GM23248 (cell line): ENCODE results near the gene MCOLN3. TPM values are rescaled to one million over a fixed set of nuclear protein-coding genes. Genes with fewer than 3 reads are reported as not detected.

ENCODE experiments used
- DNase-seq: peaks from one replicate; pipeline ENCODE4 v3.0.0-alpha.2; 2015
- H2AFZ ChIP-seq: fragments of 200-600 bp; sonication (generic); 2 replicates; pipeline ENCODE4 v1.6.1; 2016; ENCODE audit warnings: antibody characterized with exemption
- H3F3A ChIP-seq: fragments of 200-600 bp; sonication (generic); 2 replicates; pipeline ENCODE4 v1.6.1; 2016; ENCODE audit warnings: mild to moderate bottlenecking, antibody characterized with exemption, mixed run types; ENCODE audit not compliant: insufficient read depth
- H3K27ac ChIP-seq: fragments of 200-600 bp; sonication (generic); 2 replicates; pipeline ENCODE4 v1.5.1; 2016; ENCODE audit warnings: mild to moderate bottlenecking
- H3K27me3 ChIP-seq: fragments of 200-600 bp; sonication (generic); replicated peaks from 2 replicates; pipeline ENCODE4 v1.6.1; 2016; ENCODE audit warnings: mild to moderate bottlenecking; ENCODE audit not compliant: insufficient read depth
- H3K36me3 ChIP-seq: fragments of 200-600 bp; sonication (generic); 2 replicates; pipeline ENCODE4 v1.6.1; 2016; ENCODE audit warnings: low read depth, mild to moderate bottlenecking
- H3K4me1 ChIP-seq: fragments of 200-600 bp; sonication (generic); 2 replicates; pipeline ENCODE4 v1.6.1; 2016; ENCODE audit warnings: mild to moderate bottlenecking; ENCODE audit not compliant: insufficient read depth
- H3K4me2 ChIP-seq: fragments of 200-600 bp; sonication (generic); one replicate; pipeline ENCODE4 v1.6.1; 2016; ENCODE audit warnings: mild to moderate bottlenecking; ENCODE audit not compliant: unreplicated experiment
- H3K4me3 ChIP-seq: fragments of 200-600 bp; sonication (generic); 2 replicates; pipeline ENCODE4 v1.5.1; 2016; ENCODE audit warnings: mild to moderate bottlenecking
- H3K79me2 ChIP-seq: fragments of 200-600 bp; sonication (generic); 2 replicates; pipeline ENCODE4 v1.6.1; 2016; ENCODE audit warnings: mild to moderate bottlenecking; ENCODE audit not compliant: insufficient read depth
- H3K9ac ChIP-seq: fragments of 200-600 bp; sonication (generic); 2 replicates; pipeline ENCODE4 v1.6.1; 2016; ENCODE audit warnings: mild to moderate bottlenecking
- H3K9me2 ChIP-seq: fragments of 200-600 bp; sonication (generic); 2 replicates; pipeline ENCODE4 v1.6.1; 2016; ENCODE audit warnings: mixed run types, mild to moderate bottlenecking, moderate library complexity; ENCODE audit not compliant: insufficient read depth
- H3K9me3 ChIP-seq: fragments of 200-600 bp; sonication (generic); one replicate; pipeline ENCODE4 v1.6.1; 2017; ENCODE audit warnings: low read depth
- H4K20me1 ChIP-seq: fragments of 200-600 bp; sonication (generic); 2 replicates; pipeline ENCODE4 v1.6.0; 2016; ENCODE audit not compliant: insufficient read depth
- EZH2 ChIP-seq: fragments of 200-600 bp; sonication (generic); IDR thresholded peaks from 2 replicates; pipeline ENCODE4 v1.6.1; 2018; ENCODE audit warnings: antibody characterized with exemption, mild to moderate bottlenecking; ENCODE audit not compliant: insufficient read depth, poor library complexity, severe bottlenecking
- EZH2phosphoT487 ChIP-seq: fragments of 200-600 bp; sonication (generic); IDR thresholded peaks from 2 replicates; pipeline ENCODE4 v1.6.1; 2018; ENCODE audit warnings: antibody characterized with exemption, moderate library complexity, mild to moderate bottlenecking, low read depth; ENCODE audit not compliant: insufficient read depth
- WGBS, 2 experiments: methylation state at CpG; one replicate each; pipeline ENCODE4 v1.1.6; 2015 to 2017; ENCODE audit warnings: low lambda C conversion rate in 2 of 2, low coverage in 1 of 2; ENCODE audit errors: missing lambda C conversion rate in 2 of 2; 5-methylcytosine and 5-hydroxymethylcytosine counted together
- in situ Hi-C: fragments of 300-500 bp; cut with MboI; formaldehyde crosslinking; loops from 2 replicates; pipeline ENCODE4 v1.15.0; 2020
- polyA plus RNA-seq: library from polyadenylated mRNA; unstranded; fragments of >200 nt; fragmentation: Nextera tagmentation; extraction: Ambion mirVana; gene quantifications from 2 replicates; pipeline ENCODE4 v1.2.1, GENCODE V29; 2016
- total RNA-seq: library from RNA; depleted of rRNA; stranded (reverse); fragments of >200 nt; shearing (Covaris generic); gene quantifications from 2 replicates; pipeline ENCODE4 v1.2.3, GENCODE V29; 2014

MCOLN3 gene
- total and polyA plus RNA-seq, 2 experiments from 2014 or later = 0.54 to 1.0 TPM

DNA sequence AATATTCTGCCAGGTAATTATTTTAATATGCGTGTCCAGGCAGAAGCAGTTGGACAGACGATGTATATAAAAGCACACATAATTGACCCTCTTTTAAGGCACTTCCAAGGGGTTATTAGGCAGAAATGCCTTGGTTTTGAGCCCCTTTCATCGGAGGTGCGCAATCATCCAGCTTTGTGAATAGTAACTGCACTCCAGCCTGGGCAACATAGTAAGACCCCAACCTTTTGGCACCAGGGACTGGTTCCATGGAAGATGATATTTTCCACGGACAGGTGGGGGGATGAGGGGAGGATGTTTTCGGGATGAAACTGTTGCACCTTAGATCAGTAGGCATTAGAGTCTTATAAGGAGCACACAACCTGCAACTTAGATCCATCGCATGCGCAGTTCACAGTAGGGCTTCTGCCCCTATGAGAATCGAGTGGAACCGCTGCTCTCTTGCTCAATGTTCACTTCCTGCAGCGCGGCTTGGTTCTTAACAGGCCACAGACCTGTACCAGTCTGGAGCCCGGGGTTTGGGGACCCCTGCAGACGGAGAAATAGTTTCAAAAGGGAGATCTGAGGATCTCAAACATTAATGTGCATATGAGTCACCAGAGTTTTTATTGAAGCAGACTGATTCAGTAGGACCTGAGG is 49.5 kb downstream of the MCOLN3 start:
- peak overlapping the region; percentile 89 for H2AFZ ChIP-seq
- 80 to 81% methylated on average over 14 of the region's 14 CpGs for WGBS, 2 experiments
- no peaks in the 10 kb centered on the region for H3K9me3 ChIP-seq
- H3K27ac ChIP-seq = no peak overlapping the region
- no peaks in the 10 kb centered on the region for H3K36me3 ChIP-seq
- H3K79me2 ChIP-seq = no peaks in the 10 kb centered on the region
- peak; percentile 18 for DNase-seq
- in situ Hi-C loops = no loop called here
- peaks cover 43% of the 10 kb centered on the region for H3K27me3 ChIP-seq
- H3F3A ChIP-seq = no peaks in the 10 kb centered on the region
- no peak overlapping the region for H3K9ac ChIP-seq
- TF ChIP-seq EZH2phosphoT487 = no peak
- TF ChIP-seq EZH2 = peak; percentile 29
- H3K4me3 ChIP-seq = peak overlapping the region; percentile 72; the same call in 1 of the 2 replicates
- peak overlapping the region; percentile 78 for H3K4me2 ChIP-seq
- H3K4me1 ChIP-seq = peaks cover 5% of the 10 kb centered on the region; the same call in 1 of the 2 replicates
- H4K20me1 ChIP-seq = no peaks in the 10 kb centered on the region
- H3K9me2 ChIP-seq = no peaks in the 10 kb centered on the region

DNA sequence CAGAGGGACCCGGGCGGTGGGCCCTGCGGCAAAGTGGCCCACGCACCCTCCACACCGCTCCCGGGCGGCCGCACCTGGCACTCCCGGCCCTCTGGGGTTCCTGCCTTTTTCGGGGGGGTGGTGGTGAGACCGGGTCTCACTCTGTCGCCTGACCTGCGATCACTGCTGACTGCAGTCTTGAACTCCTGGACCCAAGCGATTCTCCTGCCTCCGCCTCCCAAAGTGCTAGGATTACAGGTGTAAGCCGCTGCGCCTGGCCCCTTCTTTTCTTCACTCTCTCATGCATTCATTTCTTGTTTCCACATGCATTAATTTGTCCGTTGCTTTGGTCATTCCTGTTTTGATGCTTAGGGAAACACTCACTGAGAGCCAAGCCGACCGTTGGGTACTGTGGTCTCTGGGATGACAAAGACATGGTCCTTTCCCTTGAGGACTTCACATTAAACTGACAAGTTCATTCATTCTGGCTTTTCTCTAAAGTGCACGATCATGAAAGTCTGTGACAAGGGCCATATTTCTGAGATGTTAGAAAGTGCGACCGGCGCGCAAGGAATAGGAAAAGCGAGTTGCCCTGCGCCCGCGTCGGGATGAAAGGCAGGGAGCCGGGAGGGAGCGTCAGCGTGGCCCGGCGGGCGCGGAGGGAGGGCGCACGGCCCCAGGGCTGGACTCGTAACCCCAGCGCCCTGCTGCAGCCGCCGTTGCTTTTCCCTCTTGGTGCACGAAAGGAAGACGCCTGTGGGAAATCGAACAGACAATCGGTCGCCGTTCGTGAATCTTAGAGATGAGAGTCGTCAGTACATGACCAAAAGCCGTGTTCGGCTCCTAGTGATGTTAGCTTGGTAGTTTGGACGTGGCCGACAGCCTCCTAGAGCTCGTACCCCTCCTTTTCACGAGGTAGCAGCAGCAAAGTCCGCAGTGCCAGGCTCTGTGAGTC is 50.4 kb downstream of the MCOLN3 start:
- Histone ChIP-seq H3K4me3 (peak overlapping the region; percentile 72), H3F3A (no peaks in the 10 kb centered on the region), H3K27me3 (peaks cover 37% of the 10 kb centered on the region), H3K36me3 (no peaks in the 10 kb centered on the region), H3K79me2 (no peaks in the 10 kb centered on the region), H2AFZ (peak overlapping the region; percentile 89), H3K9ac (no peak overlapping the region), H3K9me3 (no peaks in the 10 kb centered on the region), H3K4me2 (peak overlapping the region; percentile 78), H4K20me1 (no peaks in the 10 kb centered on the region), H3K4me1 (peaks cover 5% of the 10 kb centered on the region; the same call in 1 of the 2 replicates), H3K27ac (no peak overlapping the region), H3K9me2 (no peaks in the 10 kb centered on the region)
- 3 to 4% methylated on average over 48 to 52 of the region's 58 CpGs for WGBS, 2 experiments
- in situ Hi-C loops = no loop called here
- peak; percentile 60 for DNase-seq
- TF ChIP-seq EZH2phosphoT487 (no peak), EZH2 (no peak)

DNA sequence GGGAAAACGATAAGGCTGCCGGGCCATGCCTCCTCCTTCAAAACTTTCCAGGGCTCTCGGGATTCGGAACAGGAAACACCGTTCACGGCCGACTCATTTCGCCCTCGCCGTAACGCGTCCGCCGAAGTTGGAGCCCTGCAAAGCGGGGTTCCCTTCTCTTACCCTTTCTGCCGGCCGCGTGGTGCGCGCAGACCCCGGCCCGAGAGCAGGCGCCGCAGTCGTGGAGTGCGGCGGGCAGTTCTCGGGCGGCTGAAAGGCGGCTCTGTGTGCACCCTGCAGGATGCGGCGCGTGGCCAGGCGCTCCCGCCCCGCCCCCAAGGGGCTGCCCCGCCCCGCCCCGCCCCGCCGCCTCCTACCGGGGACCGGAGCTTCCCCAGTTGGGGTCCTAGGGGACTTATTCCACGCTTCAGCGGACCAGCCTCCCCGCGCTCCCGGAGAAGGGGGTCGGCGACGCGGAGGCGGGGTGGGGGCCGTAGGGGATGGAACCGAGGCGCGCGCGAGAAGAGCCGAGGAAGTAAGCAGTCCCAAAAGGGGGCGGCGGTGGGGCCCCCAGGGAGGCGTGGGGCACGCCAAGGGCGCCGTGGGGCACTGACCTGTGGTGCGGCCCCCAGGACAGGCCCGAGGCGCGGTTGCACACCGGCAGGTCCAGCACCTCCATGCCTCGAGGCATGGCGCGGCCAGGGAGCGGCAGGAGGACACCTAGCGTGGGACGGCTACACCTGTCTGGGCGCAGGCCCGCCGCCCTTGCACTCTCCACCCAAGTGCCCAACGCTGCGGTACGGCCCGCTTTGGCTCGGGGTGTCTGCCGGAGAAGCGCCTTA is 51.2 kb downstream of the MCOLN3 start, which contains the start of gene MCOLN2:
Gene MCOLN2 (minus strand): TSS at position 268 of the 821 bp plus-strand sequence. CDS start 241 bp downstream, at position 27.
- in situ Hi-C loops = no loop called here
- Histone ChIP-seq H3K36me3 (no peaks in the 10 kb centered on the region), H3K9me2 (no peaks in the 10 kb centered on the region), H3K4me1 (peaks cover 5% of the 10 kb centered on the region; the same call in 1 of the 2 replicates), H3K4me3 (peak within 1 kb of the TSS; percentile 72), H3F3A (no peaks in the 10 kb centered on the region), H3K9ac (peak within 1 kb of the TSS; percentile 24), H3K79me2 (no peaks in the 10 kb centered on the region), H3K27me3 (peaks cover 28% of the 10 kb centered on the region), H2AFZ (peak within 1 kb of the TSS; percentile 89), H3K27ac (no peak within 1 kb of the TSS), H3K4me2 (peak within 1 kb of the TSS; percentile 78), H3K9me3 (no peaks in the 10 kb centered on the region), H4K20me1 (no peaks in the 10 kb centered on the region)
- TF ChIP-seq EZH2phosphoT487 (no peak), EZH2 (no peak)
- peak; percentile 65 for DNase-seq
- 1% methylated on average over 48 to 71 of the region's 87 CpGs for WGBS, 2 experiments
